K562 (cell line): Measurements from ENCODE around the gene ZNF48. TPM values are rescaled to one million over a fixed set of nuclear protein-coding genes. Genes with fewer than 3 reads are reported as not detected.

Source experiments
- CBX3 ChIP-seq, 2 experiments: IDR thresholded peaks; 1 replicate in 1 of 2; 2 replicates in 1 of 2; pipeline ENCODE4 v1.6.1; 2012; ENCODE audit warnings: inconsistent platforms in 2 of 2, low read length in 2 of 2, borderline replicate concordance in 1 of 2, control low read depth in 1 of 2
- CC2D1A ChIP-seq: fragments of 450-650 bp; IDR thresholded peaks from 2 replicates; pipeline ENCODE4 v1.6.1; 2017; ENCODE audit warnings: mild to moderate bottlenecking
- DIDO1 ChIP-seq: fragments of 450-650 bp; IDR thresholded peaks from 2 replicates; pipeline ENCODE4 v1.6.1; 2016; ENCODE audit warnings: low read depth, missing biosample characterization, missing genetic modification characterization
- ERF ChIP-seq: fragments of 450-650 bp; formaldehyde crosslinking; IDR thresholded peaks from 2 replicates; pipeline ENCODE4 v1.4.0; 2020; ENCODE audit warnings: mild to moderate bottlenecking, mixed read lengths
- HCFC1 ChIP-seq: IDR thresholded peaks from 2 replicates; pipeline ENCODE4 v1.6.1; 2012; ENCODE audit warnings: low read depth, low read length, improper control_type of control experiment
- HIVEP1 ChIP-seq: fragments of 250-450 bp; sonication (Bioruptor Pico); IDR thresholded peaks from 2 replicates; pipeline ENCODE4 v1.4.0; 2020; ENCODE audit warnings: mild to moderate bottlenecking
- KDM5B ChIP-seq: fragments of 200-600 bp; sonication (generic); IDR thresholded peaks from 2 replicates; pipeline ENCODE4 v1.6.1; 2012; ENCODE audit warnings: low read depth, mild to moderate bottlenecking, moderate library complexity, low read length, control low read depth, inconsistent platforms; ENCODE audit not compliant: insufficient replicate concordance
- KHSRP ChIP-seq: fragments of 450-650 bp; IDR thresholded peaks from 2 replicates; pipeline ENCODE4 v1.6.1; 2017
- KLF6 ChIP-seq: fragments of 250-450 bp; sonication (Bioruptor Pico); IDR thresholded peaks from 2 replicates; pipeline ENCODE4 v1.4.0; 2020; ENCODE audit warnings: mild to moderate bottlenecking, moderate library complexity, borderline replicate concordance
- POLR2A ChIP-seq: fragments of 450-650 bp; conservative IDR thresholded peaks from 2 replicates; pipeline ENCODE4 v1.6.1; 2016
- SNIP1 ChIP-seq: fragments of 450-650 bp; IDR thresholded peaks from 2 replicates; pipeline ENCODE4 v1.7.1; 2017; ENCODE audit warnings: low read depth, mild to moderate bottlenecking
- SRSF7 ChIP-seq: fragments of 200-400 bp; formaldehyde crosslinking; optimal IDR thresholded peaks from 2 replicates; pipeline ENCODE3; 2017; ENCODE audit warnings: mild to moderate bottlenecking, low read depth, low read length
- THRAP3 ChIP-seq: fragments of 450-650 bp; IDR thresholded peaks from 2 replicates; pipeline ENCODE4 v1.6.1; 2016; ENCODE audit warnings: mild to moderate bottlenecking, inconsistent platforms, borderline replicate concordance
- YBX1 ChIP-seq: fragments of 450-650 bp; IDR thresholded peaks from 2 replicates; pipeline ENCODE4 v1.7.1; 2016; ENCODE audit warnings: mild to moderate bottlenecking
- ZNF23 ChIP-seq: fragments of 250-450 bp; sonication (Bioruptor Pico); IDR thresholded peaks from 2 replicates; pipeline ENCODE4 v1.4.0; 2020; ENCODE audit warnings: mild to moderate bottlenecking
- ZNF431 ChIP-seq: sonication (generic); formaldehyde crosslinking; IDR thresholded peaks from 2 replicates; pipeline ENCODE4 v1.8.0; 2022; ENCODE audit warnings: mild to moderate bottlenecking, missing genetic modification reagents
- ZNF561 ChIP-seq: fragments of 450-650 bp; formaldehyde crosslinking; conservative IDR thresholded peaks from 2 replicates; pipeline ENCODE4 v1.4.0; 2020; ENCODE audit warnings: mild to moderate bottlenecking, moderate library complexity
- ZNF584 ChIP-seq: fragments of 200-800 bp; sonication (Bioruptor generic); IDR thresholded peaks from 2 replicates; pipeline ENCODE4 v1.6.1; 2016; ENCODE audit warnings: low read depth, mild to moderate bottlenecking, missing genetic modification characterization, missing compliant biosample characterization
- ZSCAN29 ChIP-seq: fragments of 450-650 bp; IDR thresholded peaks from 2 replicates; pipeline ENCODE4 v1.6.1; 2017
- polyA plus RNA-seq, 8 experiments: library from polyadenylated mRNA; depleted of rRNA in 4 of 8; stranded (reverse) in 5 of 8; unstranded in 3 of 8; fragments of >200 nt; fragmentation: Nextera tagmentation in 2 of 8; fragmentation: Illumina TruSeq in 1 of 8; extraction: Ambion mirVana in 2 of 8; extraction: Trizol in 1 of 8; gene quantifications; 2 replicates each; pipeline versions ENCODE4 v1.2.1 to v1.2.3, GENCODE V29; 2011 to 2014; ENCODE audit warnings: inconsistent platforms in 1 of 8, missing spikeins in 1 of 8
- total RNA-seq, 7 experiments: library from RNA; depleted of rRNA in 6 of 7; stranded (reverse); fragments of >200 nt in 6 of 7; fragmentation: Illumina TruSeq in 2 of 7; extraction: Trizol in 2 of 7; gene quantifications; 2 replicates each; pipeline versions ENCODE4 v1.2.1 to v1.2.3, GENCODE V29; 2011 to 2021; ENCODE audit warnings: low replicate concordance in 1 of 7
- TF ChIP-seq, protein P1 (sequence below): fragments of 450-650 bp; IDR thresholded peaks from 2 replicates; pipeline ENCODE4 v1.6.1; 2016; ENCODE audit warnings: missing biosample characterization, missing genetic modification characterization
- TF ChIP-seq, protein P2 (sequence below), 2 experiments: IDR thresholded peaks; 2 replicates each; pipeline ENCODE4 v1.6.1; 2012; ENCODE audit warnings: improper control_type of control experiment in 2 of 2, low read depth in 2 of 2, low read length in 2 of 2, borderline replicate concordance in 1 of 2
- TF ChIP-seq, protein P3 (sequence below): IDR thresholded peaks from 2 replicates; pipeline ENCODE4 v1.6.1; 2014; ENCODE audit warnings: antibody characterized with exemption
- TF ChIP-seq, protein P4 (sequence below): IDR thresholded peaks from 2 replicates; pipeline ENCODE4 v1.6.1; 2012; ENCODE audit warnings: low read depth, low read length, improper control_type of control experiment, borderline replicate concordance

The ZNF48 gene
- total and polyA plus RNA-seq, 9 of the 15 experiments (the other 6 are each of a cell fraction or from before 2014, with no cell fraction given) = 0.38 to 11.6 (median 4.7) TPM

DNA sequence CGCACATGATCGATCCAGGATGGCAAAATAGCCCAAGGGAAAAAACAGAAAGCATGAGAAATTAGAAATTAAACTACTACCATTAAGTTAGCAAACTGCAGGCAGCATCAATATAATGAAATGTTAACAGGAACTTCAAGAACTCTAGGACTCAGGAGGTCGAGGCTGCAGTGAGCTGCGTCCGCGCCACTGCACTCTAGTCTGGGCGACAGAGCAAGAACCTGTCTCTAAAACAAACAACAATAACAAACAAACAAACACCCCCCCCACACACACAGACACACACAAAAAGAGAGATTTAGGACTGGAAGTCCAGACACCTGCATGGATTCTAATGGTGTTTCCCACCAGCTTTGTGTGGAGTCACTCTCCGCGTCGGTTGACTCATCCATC, 51.0 kb downstream of the ZNF48 start (continued):
- TF ChIP-seq, protein P1, sequence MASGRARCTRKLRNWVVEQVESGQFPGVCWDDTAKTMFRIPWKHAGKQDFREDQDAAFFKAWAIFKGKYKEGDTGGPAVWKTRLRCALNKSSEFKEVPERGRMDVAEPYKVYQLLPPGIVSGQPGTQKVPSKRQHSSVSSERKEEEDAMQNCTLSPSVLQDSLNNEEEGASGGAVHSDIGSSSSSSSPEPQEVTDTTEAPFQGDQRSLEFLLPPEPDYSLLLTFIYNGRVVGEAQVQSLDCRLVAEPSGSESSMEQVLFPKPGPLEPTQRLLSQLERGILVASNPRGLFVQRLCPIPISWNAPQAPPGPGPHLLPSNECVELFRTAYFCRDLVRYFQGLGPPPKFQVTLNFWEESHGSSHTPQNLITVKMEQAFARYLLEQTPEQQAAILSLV (tag) = no peak
- no peak for TF ChIP-seq KLF6 (CRISPR knock-in tag)
- TF ChIP-seq, protein P2, sequence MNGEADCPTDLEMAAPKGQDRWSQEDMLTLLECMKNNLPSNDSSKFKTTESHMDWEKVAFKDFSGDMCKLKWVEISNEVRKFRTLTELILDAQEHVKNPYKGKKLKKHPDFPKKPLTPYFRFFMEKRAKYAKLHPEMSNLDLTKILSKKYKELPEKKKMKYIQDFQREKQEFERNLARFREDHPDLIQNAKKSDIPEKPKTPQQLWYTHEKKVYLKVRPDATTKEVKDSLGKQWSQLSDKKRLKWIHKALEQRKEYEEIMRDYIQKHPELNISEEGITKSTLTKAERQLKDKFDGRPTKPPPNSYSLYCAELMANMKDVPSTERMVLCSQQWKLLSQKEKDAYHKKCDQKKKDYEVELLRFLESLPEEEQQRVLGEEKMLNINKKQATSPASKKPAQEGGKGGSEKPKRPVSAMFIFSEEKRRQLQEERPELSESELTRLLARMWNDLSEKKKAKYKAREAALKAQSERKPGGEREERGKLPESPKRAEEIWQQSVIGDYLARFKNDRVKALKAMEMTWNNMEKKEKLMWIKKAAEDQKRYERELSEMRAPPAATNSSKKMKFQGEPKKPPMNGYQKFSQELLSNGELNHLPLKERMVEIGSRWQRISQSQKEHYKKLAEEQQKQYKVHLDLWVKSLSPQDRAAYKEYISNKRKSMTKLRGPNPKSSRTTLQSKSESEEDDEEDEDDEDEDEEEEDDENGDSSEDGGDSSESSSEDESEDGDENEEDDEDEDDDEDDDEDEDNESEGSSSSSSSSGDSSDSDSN (IDR thresholded peaks at IDR 0.05; ENCODE audit: borderline replicate concordance in 1 of 2, low read depth in 2 of 2, low read length in 2 of 2) = no peak
- no peak for TF ChIP-seq CBX3 (IDR thresholded peaks at IDR 0.05; ENCODE audit: borderline replicate concordance in 1 of 2, low read length in 2 of 2)
- peak; percentile 93 for TF ChIP-seq THRAP3
- no peak for TF ChIP-seq ZNF561
- TF ChIP-seq ZNF431 = no peak
- TF ChIP-seq ERF (CRISPR knock-in tag) = 0 out of 2 replicates have a peak, but pooled peaks have one; percentile 25
- no peak for TF ChIP-seq SNIP1
- no peak for TF ChIP-seq ZNF23
- no peak for TF ChIP-seq HIVEP1 (CRISPR knock-in tag)
- TF ChIP-seq YBX1 = no peak
- TF ChIP-seq, protein P3, sequence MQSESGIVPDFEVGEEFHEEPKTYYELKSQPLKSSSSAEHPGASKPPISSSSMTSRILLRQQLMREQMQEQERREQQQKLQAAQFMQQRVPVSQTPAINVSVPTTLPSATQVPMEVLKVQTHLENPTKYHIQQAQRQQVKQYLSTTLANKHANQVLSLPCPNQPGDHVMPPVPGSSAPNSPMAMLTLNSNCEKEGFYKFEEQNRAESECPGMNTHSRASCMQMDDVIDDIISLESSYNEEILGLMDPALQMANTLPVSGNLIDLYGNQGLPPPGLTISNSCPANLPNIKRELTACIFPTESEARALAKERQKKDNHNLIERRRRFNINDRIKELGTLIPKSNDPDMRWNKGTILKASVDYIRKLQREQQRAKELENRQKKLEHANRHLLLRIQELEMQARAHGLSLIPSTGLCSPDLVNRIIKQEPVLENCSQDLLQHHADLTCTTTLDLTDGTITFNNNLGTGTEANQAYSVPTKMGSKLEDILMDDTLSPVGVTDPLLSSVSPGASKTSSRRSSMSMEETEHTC = no peak
- 0 out of 2 replicates have a peak, but pooled peaks have one; percentile 4 for TF ChIP-seq ZNF584
- no peak for TF ChIP-seq ZSCAN29
- TF ChIP-seq, protein P4, sequence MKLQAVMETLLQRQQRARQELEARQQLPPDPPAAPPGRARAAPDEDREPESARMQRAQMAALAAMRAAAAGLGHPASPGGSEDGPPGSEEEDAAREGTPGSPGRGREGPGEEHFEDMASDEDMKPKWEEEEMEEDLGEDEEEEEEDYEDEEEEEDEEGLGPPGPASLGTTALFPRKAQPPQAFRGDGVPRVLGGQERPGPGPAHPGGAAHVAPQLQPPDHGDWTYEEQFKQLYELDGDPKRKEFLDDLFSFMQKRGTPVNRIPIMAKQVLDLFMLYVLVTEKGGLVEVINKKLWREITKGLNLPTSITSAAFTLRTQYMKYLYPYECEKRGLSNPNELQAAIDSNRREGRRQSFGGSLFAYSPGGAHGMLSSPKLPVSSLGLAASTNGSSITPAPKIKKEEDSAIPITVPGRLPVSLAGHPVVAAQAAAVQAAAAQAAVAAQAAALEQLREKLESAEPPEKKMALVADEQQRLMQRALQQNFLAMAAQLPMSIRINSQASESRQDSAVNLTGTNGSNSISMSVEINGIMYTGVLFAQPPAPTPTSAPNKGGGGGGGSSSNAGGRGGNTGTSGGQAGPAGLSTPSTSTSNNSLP = no peak
- no peak for TF ChIP-seq DIDO1 (tag)
- no peak for TF ChIP-seq HCFC1
- TF ChIP-seq KDM5B = no peak
- TF ChIP-seq KHSRP = no peak
- TF ChIP-seq POLR2A = no peak
- TF ChIP-seq SRSF7 = no peak
- TF ChIP-seq CC2D1A = 0 out of 2 replicates have a peak, but pooled peaks have one; percentile 20
